SK-N-SH treated with all-trans-retinoic acid at 6 μM for 48 hours (cell line): ENCODE results near the gene NAT16.

Experiments used
- CREB5 ChIP-seq: fragments of 250-450 bp; sonication (Bioruptor Pico); IDR thresholded peaks from 2 replicates; pipeline ENCODE4 v1.5.1; 2020; ENCODE audit warnings: low read depth, mild to moderate bottlenecking, moderate library complexity
- GLIS3 ChIP-seq: fragments of 250-450 bp; sonication (Bioruptor Pico); IDR thresholded peaks from 2 replicates; pipeline ENCODE4 v1.5.0; 2020; ENCODE audit warnings: mild to moderate bottlenecking, moderate library complexity
- PPARA ChIP-seq: fragments of 250-450 bp; sonication (Bioruptor Pico); IDR thresholded peaks from 2 replicates; pipeline ENCODE4 v1.5.0; 2020; ENCODE audit warnings: mild to moderate bottlenecking, borderline replicate concordance
- ZNF565 ChIP-seq: fragments of 450-650 bp; formaldehyde crosslinking; conservative IDR thresholded peaks from 2 replicates; pipeline ENCODE4 v1.5.0; 2020; ENCODE audit warnings: low read depth, mild to moderate bottlenecking, moderate library complexity
- ZNF70 ChIP-seq: fragments of 450-650 bp; formaldehyde crosslinking; IDR thresholded peaks from 2 replicates; pipeline ENCODE4 v1.5.0; 2020; ENCODE audit warnings: mild to moderate bottlenecking, moderate library complexity

- TF ChIP-seq CREB5 (no peak), PPARA (CRISPR knock-in tag) (no peak), GLIS3 (CRISPR knock-in tag) (no peak), ZNF70 (no peak), ZNF565 (CRISPR knock-in tag) (no peak)
These were observed 7.0 kb downstream of the NAT16 start for GRCh38 chr7:101172854-101173751.
